HL-60 (cell line): ENCODE results near the gene DUSP28.
A peak's percentile ranks its signal among the peaks of the same experiment; 100 is the strongest.

ENCODE experiments used
- DNase-seq, 2 experiments: peaks; one replicate each; pipeline ENCODE4 v3.0.0-alpha.2; 2010 to 2020; ENCODE audit warnings: low read depth in 1 of 2, low spot score in 1 of 2
- H3K27ac ChIP-seq: fragments of 250-450 bp; sonication (Bioruptor Pico); replicated peaks from 2 replicates; pipeline ENCODE4 v1.5.1; 2020; ENCODE audit warnings: mild to moderate bottlenecking, moderate library complexity
- H3K27me3 ChIP-seq: fragments of 250-450 bp; sonication (Bioruptor Pico); 2 replicates; pipeline ENCODE4 v1.5.1; 2021; ENCODE audit warnings: mild to moderate bottlenecking, moderate library complexity; ENCODE audit not compliant: insufficient read depth, poor library complexity, severe bottlenecking
- H3K4me3 ChIP-seq: replicated peaks from 2 replicates; pipeline ENCODE4 v1.5.1; 2011; ENCODE audit warnings: mild to moderate bottlenecking, control low read depth, low read length; ENCODE audit not compliant: insufficient read depth
- CTCF ChIP-seq: IDR thresholded peaks from one replicate; pipeline ENCODE4 v1.5.1; 2011; ENCODE audit warnings: low read length, control low read depth, inconsistent platforms; ENCODE audit not compliant: insufficient read depth
- GABPA ChIP-seq: IDR thresholded peaks from 2 replicates; pipeline ENCODE4 v1.6.1; 2012; ENCODE audit warnings: low read depth
- POLR2AphosphoS5 ChIP-seq: IDR thresholded peaks from 2 replicates; pipeline ENCODE4 v1.6.1; 2012; ENCODE audit warnings: low read depth
- REST ChIP-seq: IDR thresholded peaks from 2 replicates; pipeline ENCODE4 v1.6.1; 2012; ENCODE audit warnings: low read depth; ENCODE audit not compliant: insufficient replicate concordance
- SPI1 ChIP-seq: IDR thresholded peaks from 2 replicates; pipeline ENCODE4 v1.6.1; 2012; ENCODE audit warnings: low read depth, mild to moderate bottlenecking, borderline replicate concordance
- long read RNA-seq: library from polyadenylated mRNA; unstranded; transcript quantifications from one replicate; pipeline ENCODE4 v2.0.0, GENCODE V29; 2020

Gene DUSP28
- long read RNA-seq, partial matches to known transcripts = 0 of 3 reads
- long read RNA-seq, other reads (novel, unspliced or antisense) = 0 of 3 reads

- TF ChIP-seq SPI1 = no peak
- peak; percentile 29 for TF ChIP-seq REST
- TF ChIP-seq POLR2AphosphoS5 = peak; percentile 97
- H3K27ac ChIP-seq = peak within 1 kb of the TSS; percentile 99
- H3K27me3 ChIP-seq = no peaks in the 10 kb centered on the region
- DNase-seq = peak; percentile 85 to 92
- peak within 1 kb of the TSS; percentile 56 for H3K4me3 ChIP-seq
Observed at GRCh38 chr2:240560084-240560479, at the start of gene DUSP28. Gene DUSP28 (plus strand): TSS chr2:240560357. CDS start chr2:240560685, 328 bp downstream.

- Histone ChIP-seq H3K4me3 (no peak overlapping the region), H3K27ac (no peak overlapping the region), H3K27me3 (no peaks in the 10 kb centered on the region)
- DNase-seq = no peak
- no peak for TF ChIP-seq POLR2AphosphoS5
- TF ChIP-seq SPI1 = no peak
- TF ChIP-seq GABPA = no peak
- no peak for TF ChIP-seq CTCF
- no peak for TF ChIP-seq REST
Observed at GRCh38 chr2:240510513-240511210, 49.5 kb upstream of the DUSP28 start.

GRCh38 chr2:240511351-240512108 lies 48.6 kb upstream of the DUSP28 start:
- TF ChIP-seq POLR2AphosphoS5 (no peak), REST (no peak), CTCF (no peak), GABPA (no peak), SPI1 (no peak)
- Histone ChIP-seq H3K27me3 (no peaks in the 10 kb centered on the region), H3K27ac (no peak overlapping the region), H3K4me3 (no peak overlapping the region)
- DNase-seq = no peak
